ENCODE results near the gene GALNT12. TPM values are rescaled to one million over a fixed set of nuclear protein-coding genes. Genes with fewer than 3 reads are reported as not detected.

The GALNT12 gene
- total RNA-seq, 1 donor from 2014 or later: 2.6 TPM

DNA sequence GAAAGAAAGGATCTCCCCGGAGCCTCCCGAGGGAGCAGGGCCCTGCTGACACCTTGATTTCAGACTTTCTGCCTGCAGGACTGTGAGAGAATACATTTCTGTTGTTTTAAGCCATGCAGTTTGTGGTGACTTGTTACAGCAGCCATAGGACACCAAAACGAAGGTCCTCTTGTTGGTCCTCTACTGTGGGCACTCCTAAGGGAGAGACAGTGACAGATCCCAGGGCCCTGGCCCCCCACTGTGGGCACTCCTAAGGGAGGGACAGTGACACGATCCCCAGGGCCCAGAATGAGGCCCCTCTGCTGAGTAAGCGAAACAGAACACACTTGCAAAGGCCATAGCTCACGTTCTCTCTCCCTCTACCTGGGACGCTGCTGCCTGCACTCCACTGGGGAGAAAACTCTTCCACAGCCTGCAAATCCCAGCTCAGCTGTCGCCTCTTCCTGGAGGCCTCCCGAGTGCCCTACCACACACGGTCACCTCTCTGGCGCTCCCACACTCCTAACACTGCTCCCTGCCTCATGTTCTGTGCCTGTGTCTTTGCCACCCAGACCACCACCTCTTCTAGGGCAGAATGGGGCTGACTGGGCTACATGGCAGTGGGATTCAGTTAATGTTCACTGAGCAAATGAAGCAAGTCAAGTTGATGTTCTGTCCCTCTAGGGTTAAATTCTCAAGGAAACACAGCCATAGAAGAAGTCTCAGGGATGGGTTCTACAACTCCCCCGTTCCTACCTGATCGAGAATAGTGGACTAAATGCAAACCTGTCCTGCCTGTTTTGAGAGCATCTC, 34.9 kb upstream of the GALNT12 start:
- Histone ChIP-seq H3K27me3 (ENCODE audit: control insufficient read depth, insufficient read depth, low read length) (no peaks in the 10 kb centered on the region), H3K36me3 (ENCODE audit: control insufficient read depth, insufficient read depth, low read length) (peaks cover 24% of the 10 kb centered on the region), H3K4me3 (ENCODE audit: low read depth, low read length) (no peak overlapping the region)
- no peak for DNase-seq (ENCODE audit: low read depth)
- TF ChIP-seq, protein P1, sequence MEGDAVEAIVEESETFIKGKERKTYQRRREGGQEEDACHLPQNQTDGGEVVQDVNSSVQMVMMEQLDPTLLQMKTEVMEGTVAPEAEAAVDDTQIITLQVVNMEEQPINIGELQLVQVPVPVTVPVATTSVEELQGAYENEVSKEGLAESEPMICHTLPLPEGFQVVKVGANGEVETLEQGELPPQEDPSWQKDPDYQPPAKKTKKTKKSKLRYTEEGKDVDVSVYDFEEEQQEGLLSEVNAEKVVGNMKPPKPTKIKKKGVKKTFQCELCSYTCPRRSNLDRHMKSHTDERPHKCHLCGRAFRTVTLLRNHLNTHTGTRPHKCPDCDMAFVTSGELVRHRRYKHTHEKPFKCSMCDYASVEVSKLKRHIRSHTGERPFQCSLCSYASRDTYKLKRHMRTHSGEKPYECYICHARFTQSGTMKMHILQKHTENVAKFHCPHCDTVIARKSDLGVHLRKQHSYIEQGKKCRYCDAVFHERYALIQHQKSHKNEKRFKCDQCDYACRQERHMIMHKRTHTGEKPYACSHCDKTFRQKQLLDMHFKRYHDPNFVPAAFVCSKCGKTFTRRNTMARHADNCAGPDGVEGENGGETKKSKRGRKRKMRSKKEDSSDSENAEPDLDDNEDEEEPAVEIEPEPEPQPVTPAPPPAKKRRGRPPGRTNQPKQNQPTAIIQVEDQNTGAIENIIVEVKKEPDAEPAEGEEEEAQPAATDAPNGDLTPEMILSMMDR (IDR thresholded peaks at IDR 0.05; ENCODE audit: insufficient read depth, low read length, severe bottlenecking): no peak
- FAIRE-seq: no peak

DNA sequence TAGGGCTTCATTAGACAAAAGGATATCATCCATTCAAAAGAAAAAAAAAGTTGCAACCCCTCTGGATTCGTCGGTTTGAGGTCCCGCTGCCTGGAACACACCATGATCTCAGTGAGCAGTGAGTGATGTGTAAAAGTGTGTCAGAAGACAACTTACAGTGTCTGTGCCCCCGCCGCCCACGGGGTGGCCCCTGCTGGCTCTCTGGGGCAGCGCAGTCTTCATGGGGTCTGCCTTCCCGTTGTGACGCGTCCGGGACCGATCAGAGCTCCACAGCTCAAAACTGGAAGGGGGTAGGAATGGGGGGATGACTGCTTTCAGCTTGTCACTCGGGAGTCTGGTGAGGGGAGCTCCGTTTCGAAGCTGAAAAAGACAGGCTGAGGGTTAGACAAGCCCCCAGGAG, 33.7 kb upstream of the GALNT12 start:
- DNase-seq (ENCODE audit: low read depth) (no peak), FAIRE-seq (peak; percentile 47)
- H3K4me3 ChIP-seq (ENCODE audit: low read depth, low read length): no peak overlapping the region
- H3K27me3 ChIP-seq (ENCODE audit: control insufficient read depth, insufficient read depth, low read length): no peaks in the 10 kb centered on the region
- peaks cover 19% of the 10 kb centered on the region for H3K36me3 ChIP-seq (ENCODE audit: control insufficient read depth, insufficient read depth, low read length)
- TF ChIP-seq, protein P1 (IDR thresholded peaks at IDR 0.05; ENCODE audit: insufficient read depth, low read length, severe bottlenecking): no peak

DNA sequence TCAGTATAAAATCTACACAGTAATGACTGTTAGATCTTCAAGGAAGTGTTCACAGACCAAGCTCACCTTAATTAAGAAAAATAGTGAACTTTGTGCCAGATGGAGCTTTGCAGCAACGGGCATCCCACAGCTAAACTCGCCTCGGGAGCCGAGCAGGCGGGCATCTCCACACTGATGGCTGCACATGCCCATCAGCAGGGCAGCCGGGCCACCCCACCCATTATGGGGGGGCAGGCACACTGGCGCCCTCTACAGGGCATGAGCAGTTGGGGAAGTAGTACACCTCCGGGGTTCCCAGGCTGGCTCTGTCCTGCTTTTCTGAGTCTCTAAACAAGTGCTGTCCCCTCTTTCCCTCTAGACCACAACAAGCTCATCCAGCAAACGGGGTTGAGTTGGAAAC, 32.7 kb upstream of the GALNT12 start:
- Histone ChIP-seq H3K27me3 (ENCODE audit: control insufficient read depth, insufficient read depth, low read length) (no peaks in the 10 kb centered on the region), H3K36me3 (ENCODE audit: control insufficient read depth, insufficient read depth, low read length) (peaks cover 19% of the 10 kb centered on the region), H3K4me3 (ENCODE audit: low read depth, low read length) (no peak overlapping the region)
- TF ChIP-seq, protein P1 (IDR thresholded peaks at IDR 0.05; ENCODE audit: insufficient read depth, low read length, severe bottlenecking): peak; percentile 82
- no peak for DNase-seq (ENCODE audit: low read depth)
- no peak for FAIRE-seq

DNA sequence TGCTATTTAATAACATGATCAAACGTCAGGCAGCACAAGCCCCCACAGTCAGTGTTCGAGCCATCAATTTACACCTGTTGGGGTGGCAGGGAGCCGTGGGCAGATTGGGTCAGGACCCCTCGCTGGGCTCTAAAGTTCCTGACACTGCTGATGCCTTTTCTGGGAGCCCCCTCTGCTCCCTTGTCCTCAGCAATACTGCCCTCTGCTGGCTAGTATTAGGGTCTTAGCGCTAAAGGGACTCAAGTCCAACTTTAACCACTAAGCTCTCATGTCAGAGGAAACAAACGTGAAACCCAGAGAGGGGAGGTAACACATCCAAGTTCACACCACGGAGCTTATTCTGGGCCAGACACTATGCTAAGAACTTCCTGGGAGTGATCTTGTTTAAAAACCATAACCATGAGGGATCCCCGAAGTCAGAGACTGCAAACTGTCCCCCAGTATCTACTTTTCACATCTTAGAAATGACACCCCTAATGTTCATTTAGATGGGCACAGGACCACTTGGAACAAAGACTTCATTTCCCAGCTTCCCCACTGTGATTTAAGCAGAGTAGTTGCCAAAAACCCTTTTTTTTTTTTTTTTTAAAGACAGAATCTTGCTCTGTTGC, 31.5 kb upstream of the GALNT12 start:
- Histone ChIP-seq H3K27me3 (ENCODE audit: control insufficient read depth, insufficient read depth, low read length) (no peaks in the 10 kb centered on the region), H3K4me3 (ENCODE audit: low read depth, low read length) (no peak overlapping the region), H3K36me3 (ENCODE audit: control insufficient read depth, insufficient read depth, low read length) (peaks cover 18% of the 10 kb centered on the region)
- DNase-seq (ENCODE audit: low read depth) (peak; percentile 63), FAIRE-seq (no peak)
- TF ChIP-seq, protein P1 (IDR thresholded peaks at IDR 0.05; ENCODE audit: insufficient read depth, low read length, severe bottlenecking): peak; percentile 59

DNA sequence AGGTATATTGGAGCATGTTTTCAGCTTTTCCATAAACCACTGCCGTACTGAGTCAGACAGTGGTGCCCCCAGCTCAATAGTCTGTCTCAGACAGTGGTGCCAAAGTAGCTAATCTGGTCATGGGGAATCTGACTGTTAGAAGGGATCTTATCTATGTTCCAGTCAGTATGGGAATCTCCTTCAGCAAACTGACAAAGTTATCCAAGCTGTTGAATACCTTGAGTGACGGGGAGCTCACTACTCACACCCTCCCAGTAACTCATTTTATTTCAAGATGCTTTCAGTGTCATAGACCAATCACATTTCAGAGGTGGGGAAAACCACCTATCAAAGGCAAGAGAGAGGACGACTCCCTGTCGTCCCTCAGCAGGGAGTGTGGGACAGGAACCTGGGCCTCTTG, 29.9 kb upstream of the GALNT12 start:
- no peak overlapping the region for H3K4me3 ChIP-seq (ENCODE audit: low read depth, low read length)
- no peak for FAIRE-seq
- no peak for DNase-seq (ENCODE audit: low read depth)
- H3K27me3 ChIP-seq (ENCODE audit: control insufficient read depth, insufficient read depth, low read length): no peaks in the 10 kb centered on the region
- TF ChIP-seq, protein P1 (IDR thresholded peaks at IDR 0.05; ENCODE audit: insufficient read depth, low read length, severe bottlenecking): no peak
- peaks cover 7% of the 10 kb centered on the region for H3K36me3 ChIP-seq (ENCODE audit: control insufficient read depth, insufficient read depth, low read length)
